ENCODE results near the gene VSTM4.

DNA sequence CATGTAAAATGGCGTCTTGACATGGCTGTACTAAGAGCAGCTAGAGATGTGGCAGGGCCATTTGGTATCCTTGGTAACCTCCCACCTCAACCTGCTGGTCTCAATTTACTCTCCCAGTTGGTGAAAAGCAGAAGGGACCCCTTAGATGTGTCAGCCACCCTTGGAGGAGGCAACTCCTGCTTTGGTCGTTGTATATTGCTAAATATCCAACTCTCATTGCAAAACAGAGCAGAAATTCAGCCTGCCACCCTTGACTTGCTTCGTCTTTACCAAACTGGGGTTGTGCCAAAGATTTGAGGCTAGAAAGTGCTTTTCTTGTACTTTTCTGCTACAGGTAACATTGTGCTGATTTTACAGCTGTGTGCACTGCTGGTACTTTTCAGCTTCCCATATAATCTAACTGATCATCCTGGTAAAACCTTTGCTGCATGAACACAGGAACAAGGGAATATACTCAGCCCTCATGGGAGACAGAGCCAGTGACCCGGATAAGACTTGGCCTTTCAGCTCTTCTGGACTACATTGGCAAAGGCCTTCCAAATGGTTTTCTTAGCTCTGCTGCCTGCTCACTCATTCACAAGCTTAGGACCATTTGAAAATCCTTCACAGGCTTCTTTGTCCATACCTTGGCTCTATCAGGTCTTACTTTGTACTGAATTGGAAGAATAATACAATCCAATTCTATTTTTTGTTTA lies 2.2 kb upstream of the VSTM4 start:
- no peak for TF ChIP-seq ELF1 (IDR thresholded peaks at IDR 0.05)
- no peak for TF ChIP-seq EZH2phosphoT487 (IDR thresholded peaks at IDR 0.05; ENCODE audit: borderline replicate concordance, low read depth)
- TF ChIP-seq, protein P1, sequence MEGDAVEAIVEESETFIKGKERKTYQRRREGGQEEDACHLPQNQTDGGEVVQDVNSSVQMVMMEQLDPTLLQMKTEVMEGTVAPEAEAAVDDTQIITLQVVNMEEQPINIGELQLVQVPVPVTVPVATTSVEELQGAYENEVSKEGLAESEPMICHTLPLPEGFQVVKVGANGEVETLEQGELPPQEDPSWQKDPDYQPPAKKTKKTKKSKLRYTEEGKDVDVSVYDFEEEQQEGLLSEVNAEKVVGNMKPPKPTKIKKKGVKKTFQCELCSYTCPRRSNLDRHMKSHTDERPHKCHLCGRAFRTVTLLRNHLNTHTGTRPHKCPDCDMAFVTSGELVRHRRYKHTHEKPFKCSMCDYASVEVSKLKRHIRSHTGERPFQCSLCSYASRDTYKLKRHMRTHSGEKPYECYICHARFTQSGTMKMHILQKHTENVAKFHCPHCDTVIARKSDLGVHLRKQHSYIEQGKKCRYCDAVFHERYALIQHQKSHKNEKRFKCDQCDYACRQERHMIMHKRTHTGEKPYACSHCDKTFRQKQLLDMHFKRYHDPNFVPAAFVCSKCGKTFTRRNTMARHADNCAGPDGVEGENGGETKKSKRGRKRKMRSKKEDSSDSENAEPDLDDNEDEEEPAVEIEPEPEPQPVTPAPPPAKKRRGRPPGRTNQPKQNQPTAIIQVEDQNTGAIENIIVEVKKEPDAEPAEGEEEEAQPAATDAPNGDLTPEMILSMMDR (IDR thresholded peaks at IDR 0.05) = no peak
- TF ChIP-seq NRF1 (IDR thresholded peaks at IDR 0.05; ENCODE audit: low read depth, low read length) = no peak
- TF ChIP-seq POLR2AphosphoS5 (IDR thresholded peaks at IDR 0.05; ENCODE audit: low read depth, low read length) = no peak
- TF ChIP-seq, protein P2, sequence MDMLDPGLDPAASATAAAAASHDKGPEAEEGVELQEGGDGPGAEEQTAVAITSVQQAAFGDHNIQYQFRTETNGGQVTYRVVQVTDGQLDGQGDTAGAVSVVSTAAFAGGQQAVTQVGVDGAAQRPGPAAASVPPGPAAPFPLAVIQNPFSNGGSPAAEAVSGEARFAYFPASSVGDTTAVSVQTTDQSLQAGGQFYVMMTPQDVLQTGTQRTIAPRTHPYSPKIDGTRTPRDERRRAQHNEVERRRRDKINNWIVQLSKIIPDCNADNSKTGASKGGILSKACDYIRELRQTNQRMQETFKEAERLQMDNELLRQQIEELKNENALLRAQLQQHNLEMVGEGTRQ (IDR thresholded peaks at IDR 0.05; ENCODE audit: borderline replicate concordance, low read depth, low read length) = no peak
